GM12878 (cell line): ENCODE measurements around the gene TMEM9B. TPM values are rescaled to one million over a fixed set of nuclear protein-coding genes. Genes with fewer than 3 reads are reported as not detected.
"Not testable (repeated sequence)": the region's sequence is repeated elsewhere in the genome, so short reads cannot be mapped to it uniquely, and the experiment has no call there.

Source experiments
- ATAC-seq: fragments of 200-7000 bp; cut with Tn5 transposase; 3 replicates; pipeline ENCODE4 v1.9.1; 2020; ENCODE audit warnings: mild to moderate bottlenecking, moderate library complexity
- BruUV-seq: library from RNA; stranded (reverse); fragments of 400-500 nt; replicated peaks from 2 replicates; lab custom pipeline; 2021; lab: Mats Ljungman, UMichigan
- CTCF ChIA-PET: fragments of 300-600 bp; sonication (Branson Sonifier 250); formaldehyde crosslinking; extraction: SDS; loops from one replicate; lab custom pipeline; 2021; ENCODE audit warnings: inconsistent platforms; lab: Yijun Ruan, JAX
- POLR2A ChIA-PET: fragments of 350-600 bp; formaldehyde crosslinking; extraction: SDS; loops from one replicate; lab custom pipeline; 2021; ENCODE audit warnings: inconsistent platforms; lab: Charles Lee
- RAD21 ChIA-PET: fragments of 300-600 bp; sonication (Branson Sonifier 250); formaldehyde crosslinking; loops from one replicate; lab custom pipeline; 2023; ENCODE audit warnings: antibody characterized with exemption; ENCODE audit not compliant: unreplicated experiment; lab: Charles Lee
- SMC1A ChIA-PET: fragments of 300-600 bp; sonication (Branson Sonifier 250); formaldehyde crosslinking; loops from one replicate; lab custom pipeline; 2023; ENCODE audit not compliant: unreplicated experiment, uncharacterized antibody; lab: Charles Lee
- DNase-seq: peaks from one replicate; pipeline ENCODE4 v3.0.0-alpha.2; 2011; ENCODE audit warnings: low read depth, low spot score
- FAIRE-seq: peaks from 3 replicates; lab custom pipeline; 2011; peaks lifted over from hg19 to GRCh38; lab: Jason Lieb, UNC
- H2AFZ ChIP-seq: 2 replicates; pipeline ENCODE4 v1.6.0; 2011; ENCODE audit warnings: low read depth, low read length, control low read depth; ENCODE audit not compliant: control insufficient read depth
- H3K27ac ChIP-seq: 2 replicates; pipeline ENCODE4 v1.5.1; 2011; ENCODE audit warnings: control low read depth; ENCODE audit not compliant: control insufficient read depth, insufficient read depth
- H3K27me3 ChIP-seq, 2 experiments: replicated peaks in 1 of 2; 2 replicates each; pipeline versions ENCODE4 v1.6.0 to v1.6.1; 2011; ENCODE audit warnings: low read length in 1 of 2; ENCODE audit not compliant: control insufficient read depth in 2 of 2, insufficient read depth in 2 of 2
- H3K36me3 ChIP-seq, 2 experiments: 2 replicates each; pipeline ENCODE4 v1.5.1; 2011; ENCODE audit warnings: low read length in 1 of 2; ENCODE audit not compliant: control insufficient read depth in 2 of 2, insufficient read depth in 2 of 2
- H3K4me1 ChIP-seq: 2 replicates; pipeline ENCODE4 v1.6.1; 2011; ENCODE audit warnings: mild to moderate bottlenecking, low read length, moderate library complexity, mixed read lengths; ENCODE audit not compliant: control insufficient read depth, insufficient read depth
- H3K4me2 ChIP-seq: 2 replicates; pipeline ENCODE4 v1.6.0; 2011; ENCODE audit warnings: control low read depth; ENCODE audit not compliant: control insufficient read depth, insufficient read depth
- H3K4me3 ChIP-seq: fragments of 200-600 bp; sonication (generic); 2 replicates; pipeline ENCODE4 v1.5.1; 2016
- H3K79me2 ChIP-seq: 2 replicates; pipeline ENCODE4 v1.6.0; 2011; ENCODE audit warnings: low read length; ENCODE audit not compliant: control insufficient read depth, insufficient read depth
- H3K9ac ChIP-seq: 2 replicates; pipeline ENCODE4 v1.8.0; 2011; ENCODE audit warnings: low read length, control low read depth, mixed read lengths; ENCODE audit not compliant: control insufficient read depth, insufficient read depth
- H3K9me3 ChIP-seq: replicated peaks from 3 replicates; pipeline ENCODE4 v1.5.1; 2011; ENCODE audit warnings: mild to moderate bottlenecking, low read length; ENCODE audit not compliant: control insufficient read depth, insufficient read depth
- H4K20me1 ChIP-seq: 2 replicates; pipeline ENCODE4 v1.6.0; 2011; ENCODE audit not compliant: control insufficient read depth, insufficient read depth
- CREB1 ChIP-seq: IDR thresholded peaks from 2 replicates; pipeline ENCODE4 v1.6.1; 2012; ENCODE audit warnings: low read depth, mild to moderate bottlenecking, inconsistent platforms
- FOXM1 ChIP-seq: IDR thresholded peaks from 2 replicates; pipeline ENCODE4 v1.6.1; 2012; ENCODE audit warnings: low read depth, mild to moderate bottlenecking, inconsistent platforms, low read length, moderate library complexity
- MEF2A ChIP-seq: IDR thresholded peaks from 2 replicates; pipeline ENCODE4 v1.6.1; 2011; ENCODE audit warnings: low read depth, mild to moderate bottlenecking, low read length, moderate library complexity; ENCODE audit not compliant: insufficient read depth
- NFIC ChIP-seq: IDR thresholded peaks from 2 replicates; pipeline ENCODE4 v1.6.1; 2012; ENCODE audit warnings: low read depth, mild to moderate bottlenecking, inconsistent platforms, low read length, moderate library complexity
- PAX8 ChIP-seq: fragments of 450-650 bp; IDR thresholded peaks from 2 replicates; pipeline ENCODE4 v1.6.1; 2017; ENCODE audit warnings: mild to moderate bottlenecking, moderate library complexity
- RUNX3 ChIP-seq: IDR thresholded peaks from 2 replicates; pipeline ENCODE4 v1.6.1; 2012; ENCODE audit warnings: low read length, inconsistent platforms
- TAF1 ChIP-seq: IDR thresholded peaks from 2 replicates; pipeline ENCODE4 v1.6.1; 2011; ENCODE audit warnings: mild to moderate bottlenecking, low read depth, low read length, borderline replicate concordance
- ZBTB40 ChIP-seq: fragments of 450-650 bp; IDR thresholded peaks from 2 replicates; pipeline ENCODE4 v1.6.1; 2016; ENCODE audit warnings: mild to moderate bottlenecking, moderate library complexity, borderline replicate concordance
- ZNF687 ChIP-seq: fragments of 450-650 bp; IDR thresholded peaks from 2 replicates; pipeline ENCODE4 v1.6.1; 2017; ENCODE audit warnings: mild to moderate bottlenecking, moderate library complexity
- WGBS: methylation state at CpG from one replicate; pipeline ENCODE4 v1.1.6; 2016; ENCODE audit warnings: low lambda C conversion rate; ENCODE audit not compliant: insufficient replicate concordance, insufficient coverage; ENCODE audit errors: missing lambda C conversion rate; 5-methylcytosine and 5-hydroxymethylcytosine counted together
- in situ Hi-C: fragments of 300-500 bp; cut with MboI; formaldehyde crosslinking; loops from 9 replicates; pipeline ENCODE4 v1.14.3; 2018; ENCODE audit warnings: mixed read lengths
- intact Hi-C: fragments of 100-400 bp; cut with micrococcal nuclease; formaldehyde crosslinking; loops from one replicate; pipeline ENCODE4 v1.14.2; 2022; ENCODE audit not compliant: unreplicated experiment
- polyA plus RNA-seq, 11 experiments: library from polyadenylated mRNA; depleted of rRNA in 4 of 11; unstranded in 6 of 11; stranded (reverse) in 5 of 11; fragments of >200 nt; fragmentation: Nextera tagmentation in 4 of 11; fragmentation: Illumina TruSeq in 1 of 11; extraction: Ambion mirVana in 4 of 11; extraction: Trizol in 1 of 11; gene quantifications; 1 replicate in 1 of 11; 2 replicates in 10 of 11; pipeline versions ENCODE4 v1.2.1 to v1.2.3, GENCODE V29; 2011 to 2016; ENCODE audit warnings: inconsistent platforms in 2 of 11, missing spikeins in 2 of 11, low read depth in 1 of 11
- total RNA-seq, 4 experiments: library from RNA; depleted of rRNA in 3 of 4; stranded (reverse); fragments of >200 nt in 3 of 4; fragmentation: Illumina TruSeq in 1 of 4; extraction: Trizol in 1 of 4; gene quantifications; 2 replicates each; pipeline versions ENCODE4 v1.2.1 to v1.2.3, GENCODE V29; 2013 to 2021

Gene TMEM9B
- total and polyA plus RNA-seq, 10 of the 15 experiments (the other 5 are each of a cell fraction or from before 2014, with no cell fraction given) = 11.5 to 54.0 (median 30.0) TPM

GRCh38 chr11:8937159-8937558, 27.1 kb downstream of the TMEM9B start (continued):
- no peak for TF ChIP-seq ZBTB40
- TF ChIP-seq RUNX3 = peak; percentile 45; the same call in 1 of the 2 replicates
- 0 out of 2 replicates have a peak, but pooled peaks have one; percentile 34 for TF ChIP-seq NFIC
- TF ChIP-seq PAX8 = peak; percentile 79; the same call in 1 of the 2 replicates
- TF ChIP-seq TAF1 = no peak
- TF ChIP-seq MEF2A = 0 out of 2 replicates have a peak, but pooled peaks have one; percentile 7
- peak; percentile 8; the same call in 1 of the 2 replicates for TF ChIP-seq CREB1
- 0 out of 2 replicates have a peak, but pooled peaks have one; percentile 34 for TF ChIP-seq FOXM1
- peak; percentile 35; the same call in 1 of the 2 replicates for TF ChIP-seq ZNF687

DNA sequence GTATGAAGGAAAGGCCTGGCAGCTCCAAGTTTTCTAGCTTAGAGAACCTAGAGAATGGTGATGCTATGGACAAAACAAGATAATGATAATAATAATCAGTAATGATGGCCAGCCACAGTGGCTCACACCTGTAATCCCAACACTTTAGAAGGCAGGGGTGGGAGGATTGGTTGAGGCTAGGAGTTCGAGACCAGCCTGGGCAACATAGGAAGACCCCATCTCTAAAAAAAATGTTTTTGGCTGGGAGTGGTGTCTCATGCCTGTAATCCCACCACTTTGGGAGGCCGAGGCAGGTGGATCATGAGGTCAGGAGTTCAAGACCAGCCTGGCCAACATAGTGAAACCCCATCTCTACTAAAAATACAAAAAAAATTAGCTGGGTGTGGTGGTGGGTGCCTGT, 28.5 kb downstream of the TMEM9B start:
- SMC1A ChIA-PET = interaction anchor here (1.0 to 2.3 kb wide), 3 partner anchors 14 to 24 kb away, joined by 5 to 6 read pairs (median 6); no protein-coding TSS in a partner anchor

More for the DNA sequence above, 28.5 kb downstream of the TMEM9B start:
- H3K4me2 ChIP-seq, in situ Hi-C loops, DNase-seq, H3K4me3 ChIP-seq, RAD21 ChIA-PET, H3K36me3 ChIP-seq, H3K4me1 ChIP-seq, H3K27me3 ChIP-seq, H2AFZ ChIP-seq, H3K9me3 ChIP-seq, H3K9ac ChIP-seq, H3K27ac ChIP-seq, H4K20me1 ChIP-seq, H3K79me2 ChIP-seq, BruUV-seq, FAIRE-seq, ATAC-seq, intact Hi-C loops: not testable (repeated sequence)
- CTCF ChIA-PET = interaction anchor here (4.8 kb wide), 1 partner anchor 24 kb away, joined by 30 read pairs; no protein-coding TSS in a partner anchor
- 50% methylated on average over 2 of the region's 2 CpGs for WGBS
- POLR2A ChIA-PET = interaction anchor here (0.9 kb wide), 1 partner anchor 24 kb away, joined by 3 read pairs; no protein-coding TSS in a partner anchor
